ENCODE data around the gene NLRC4.
"Not testable (repeated sequence)": the region's sequence is repeated elsewhere in the genome, so short reads cannot be mapped to it uniquely, and the experiment has no call there.

The NLRC4 gene

GRCh38 chr2:32264422-32265105 lies at the start of gene NLRC4:
NLRC4 (minus strand) TSS chr2:32264886; CDS start chr2:32256775, 8,111 bp downstream.
- peak within 1 kb of the TSS in 1 of 7 experiments; percentile 14 for H3K4me3 ChIP-seq
- peak within 1 kb of the TSS in 12 of 21 experiments; percentile 23 to 75 (median 56) for H3K27ac ChIP-seq

GRCh38 chr2:32310577-32310976 lies 45.9 kb upstream of the NLRC4 start:
- H3K4me3 ChIP-seq: no peak overlapping the region
- no peak overlapping the region for H3K27ac ChIP-seq

GRCh38 chr2:32293966-32294562 lies 29.4 kb upstream of the NLRC4 start:
- H3K27ac ChIP-seq, H3K4me3 ChIP-seq: not testable (repeated sequence)

GRCh38 chr2:32293493-32293892 lies 28.8 kb upstream of the NLRC4 start:
- not testable (repeated sequence) for H3K27ac ChIP-seq, H3K4me3 ChIP-seq

- Histone ChIP-seq H3K4me3 (no peak overlapping the region), H3K27ac (no peak overlapping the region)
Observed at GRCh38 chr2:32291746-32292145, 27.1 kb upstream of the NLRC4 start.

- peak overlapping the region in 1 of 21 experiments; percentile 34 for H3K27ac ChIP-seq
- no peak overlapping the region for H3K4me3 ChIP-seq
Observed at GRCh38 chr2:32290000-32290339, 25.3 kb upstream of the NLRC4 start.

GRCh38 chr2:32289165-32289999 lies 24.7 kb upstream of the NLRC4 start:
- peak overlapping the region in 4 of 21 experiments; percentile 18 to 56 (median 36) for H3K27ac ChIP-seq

GRCh38 chr2:32284321-32284720 lies 19.6 kb upstream of the NLRC4 start:
- H3K27ac ChIP-seq: no peak overlapping the region
- H3K4me3 ChIP-seq: no peak overlapping the region

More at GRCh38 chr2:32289165-32289999, 24.7 kb upstream of the NLRC4 start:
- no peak overlapping the region for H3K4me3 ChIP-seq

GRCh38 chr2:32278478-32278853 lies 13.8 kb upstream of the NLRC4 start:
- Histone ChIP-seq H3K4me3 (peak overlapping the region; percentile 66 to 100 (median 90)), H3K27ac (peak overlapping the region in 20 of 21 experiments; percentile 75 to 99 (median 92))

GRCh38 chr2:32277674-32278477 lies 13.2 kb upstream of the NLRC4 start, which contains the start of gene YIPF4:
YIPF4 (plus strand) TSS chr2:32277904; CDS start chr2:32278156, 252 bp downstream.
- Histone ChIP-seq H3K27ac (peak within 1 kb of the TSS; percentile 54 to 99 (median 91)), H3K4me3 (peak within 1 kb of the TSS; percentile 66 to 100 (median 90))

GRCh38 chr2:32277363-32277673 lies 12.6 kb upstream of the NLRC4 start:
- peak overlapping the region in 20 of 21 experiments; percentile 75 to 99 (median 92) for H3K27ac ChIP-seq

GRCh38 chr2:32275790-32276189 lies 11.1 kb upstream of the NLRC4 start:
- H3K4me3 ChIP-seq, H3K27ac ChIP-seq: not testable (repeated sequence)

More at GRCh38 chr2:32277363-32277673, 12.6 kb upstream of the NLRC4 start:
- peak overlapping the region; percentile 66 to 100 (median 90) for H3K4me3 ChIP-seq

GRCh38 chr2:32274289-32274688 lies 9.6 kb upstream of the NLRC4 start:
- Histone ChIP-seq H3K4me3 (no peak overlapping the region), H3K27ac (no peak overlapping the region)

- Histone ChIP-seq H3K27ac (no peak overlapping the region), H3K4me3 (no peak overlapping the region)
Observed at GRCh38 chr2:32272279-32272678, 7.6 kb upstream of the NLRC4 start.

GRCh38 chr2:32271063-32271462 lies 6.4 kb upstream of the NLRC4 start:
- H3K4me3 ChIP-seq: no peak overlapping the region
- H3K27ac ChIP-seq: no peak overlapping the region

- no peak overlapping the region for H3K4me3 ChIP-seq
- H3K27ac ChIP-seq: peak overlapping the region in 3 of 21 experiments; percentile 11 to 64 (median 38)
Observed at GRCh38 chr2:32262105-32262504, 2.6 kb downstream of the NLRC4 start.

GRCh38 chr2:32260376-32260775 lies 4.3 kb downstream of the NLRC4 start:
- Histone ChIP-seq H3K4me3 (no peak overlapping the region), H3K27ac (no peak overlapping the region)

- Histone ChIP-seq H3K4me3 (no peak overlapping the region), H3K27ac (no peak overlapping the region)
Observed at GRCh38 chr2:32258242-32258641, 6.4 kb downstream of the NLRC4 start.

GRCh38 chr2:32250290-32250689 lies 14.4 kb downstream of the NLRC4 start:
- H3K4me3 ChIP-seq: no peak overlapping the region
- no peak overlapping the region for H3K27ac ChIP-seq

Data from skin epidermis (tissue), 12 donors.